Fibroblast of lung (primary cell): ENCODE results near the gene NOVA2. TPM values are rescaled to one million over a fixed set of nuclear protein-coding genes. Genes with fewer than 3 reads are reported as not detected.

Source experiments
- DNase-seq, 2 donors: peaks; one replicate each; pipeline versions ENCODE4 v3.0.0 to v3.0.0-alpha.2; 2010; ENCODE audit warnings: low read depth in 2 of 2
- H2AFZ ChIP-seq: 2 replicates; pipeline ENCODE4 v1.5.1; 2012; ENCODE audit warnings: low read length, control low read depth, inconsistent platforms
- H3K27ac ChIP-seq: 2 replicates; pipeline ENCODE4 v1.5.1; 2011; ENCODE audit warnings: low read length, control low read depth; ENCODE audit not compliant: insufficient read depth
- H3K27me3 ChIP-seq: 2 replicates; pipeline ENCODE4 v1.5.1; 2011; ENCODE audit warnings: mild to moderate bottlenecking, low read length; ENCODE audit not compliant: control insufficient read depth, insufficient read depth
- H3K36me3 ChIP-seq: 2 replicates; pipeline ENCODE4 v1.5.1; 2011; ENCODE audit warnings: low read length; ENCODE audit not compliant: control insufficient read depth, insufficient read depth
- H3K4me1 ChIP-seq: 2 replicates; pipeline ENCODE4 v1.5.1; 2011; ENCODE audit warnings: low read length; ENCODE audit not compliant: control insufficient read depth, insufficient read depth; ENCODE audit errors: extremely low read depth
- H3K4me2 ChIP-seq: 2 replicates; pipeline ENCODE4 v1.5.1; 2011; ENCODE audit warnings: low read length, control low read depth; ENCODE audit not compliant: insufficient read depth; ENCODE audit errors: extremely low read depth
- H3K4me3 ChIP-seq, 4 experiments: fragments of 200-600 bp in 1 of 4; sonication (generic) in 1 of 4; replicated peaks in 1 of 4; 2 replicates each; pipeline ENCODE4 v1.5.1; 2011 to 2016; ENCODE audit warnings: low read length in 4 of 4, low read depth in 3 of 4, mild to moderate bottlenecking in 3 of 4, control low read depth in 2 of 4, inconsistent platforms in 1 of 4, mixed read lengths in 1 of 4; ENCODE audit not compliant: insufficient read depth in 1 of 4; ENCODE audit errors: control extremely low read depth in 1 of 4
- H3K79me2 ChIP-seq: 2 replicates; pipeline ENCODE4 v1.5.1; 2012; ENCODE audit warnings: mild to moderate bottlenecking, low read length, inconsistent platforms; ENCODE audit not compliant: control insufficient read depth, insufficient read depth
- H3K9ac ChIP-seq: 2 replicates; pipeline ENCODE4 v1.5.1; 2011; ENCODE audit warnings: mild to moderate bottlenecking, low read length, control low read depth; ENCODE audit not compliant: insufficient read depth
- H3K9me3 ChIP-seq: 2 replicates; pipeline ENCODE4 v1.5.1; 2012; ENCODE audit warnings: low read depth, low read length; ENCODE audit not compliant: control insufficient read depth, insufficient read depth
- H4K20me1 ChIP-seq: 2 replicates; pipeline ENCODE4 v1.5.1; 2011; ENCODE audit warnings: low read length; ENCODE audit not compliant: control insufficient read depth, insufficient read depth; ENCODE audit errors: extremely low read depth
- EZH2 ChIP-seq: IDR thresholded peaks from 2 replicates; pipeline ENCODE4 v1.5.1; 2012; ENCODE audit warnings: low read length, control low read depth, mild to moderate bottlenecking; ENCODE audit errors: missing control alignments
- polyA plus RNA-seq, 2 donors: library from polyadenylated mRNA; depleted of rRNA in 1 of 2; stranded (reverse) in 1 of 2; unstranded in 1 of 2; fragments of >200 nt; gene quantifications; 2 replicates each; pipeline ENCODE4 v1.2.1, GENCODE V29; 2011 to 2012; ENCODE audit warnings: missing spikeins in 1 of 2
- total RNA-seq: library from RNA; depleted of rRNA; stranded (reverse); fragments of >200 nt; gene quantifications from 2 replicates; pipeline ENCODE4 v1.2.1, GENCODE V29; 2014
- TF ChIP-seq, protein P1 (sequence below), 2 donors: IDR thresholded peaks in 1 of 2; conservative IDR thresholded peaks in 1 of 2; 1 replicate in 1 of 2; 2 replicates in 1 of 2; pipeline ENCODE4 v1.5.1; 2011 to 2012; ENCODE audit warnings: low read length in 2 of 2, control low read depth in 1 of 2, inconsistent platforms in 1 of 2, low read depth in 1 of 2, mild to moderate bottlenecking in 1 of 2

NOVA2 gene
- total and polyA plus RNA-seq, 2 donors (not counting 1 experiment from before 2014, with no cell fraction given) = 0.01 TPM; not detected in 1

DNA sequence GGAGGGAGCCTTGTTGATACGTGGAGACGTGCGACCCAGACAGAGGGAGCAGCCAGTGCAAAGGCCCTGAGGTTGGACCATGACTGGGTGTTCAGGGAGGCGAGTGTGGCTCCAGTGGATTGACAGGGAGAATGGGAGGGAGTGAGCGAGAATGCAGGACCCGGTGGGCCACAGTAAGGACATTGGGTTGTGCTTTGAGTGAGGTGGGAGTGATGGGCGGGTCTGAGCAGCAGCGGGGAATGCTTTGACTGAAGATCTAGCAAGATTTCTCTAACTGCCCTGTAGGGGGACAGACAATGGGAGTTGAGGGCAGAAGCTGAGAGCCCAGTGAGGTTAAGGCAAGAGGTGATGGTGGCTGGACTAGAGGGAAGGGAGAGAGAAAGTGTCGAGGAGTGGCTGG, 51.4 kb downstream of the NOVA2 start:
- no peak overlapping the region for H3K4me3 ChIP-seq
- H2AFZ ChIP-seq = no peak overlapping the region
- H4K20me1 ChIP-seq = no peaks in the 10 kb centered on the region
- H3K36me3 ChIP-seq = no peaks in the 10 kb centered on the region
- peaks cover 5% of the 10 kb centered on the region for H3K27me3 ChIP-seq
- H3K79me2 ChIP-seq = no peaks in the 10 kb centered on the region
- H3K27ac ChIP-seq = no peak overlapping the region
- H3K9ac ChIP-seq = no peak overlapping the region
- no peaks in the 10 kb centered on the region for H3K4me1 ChIP-seq
- H3K9me3 ChIP-seq = no peaks in the 10 kb centered on the region
- DNase-seq = no peak
- TF ChIP-seq, protein P1, sequence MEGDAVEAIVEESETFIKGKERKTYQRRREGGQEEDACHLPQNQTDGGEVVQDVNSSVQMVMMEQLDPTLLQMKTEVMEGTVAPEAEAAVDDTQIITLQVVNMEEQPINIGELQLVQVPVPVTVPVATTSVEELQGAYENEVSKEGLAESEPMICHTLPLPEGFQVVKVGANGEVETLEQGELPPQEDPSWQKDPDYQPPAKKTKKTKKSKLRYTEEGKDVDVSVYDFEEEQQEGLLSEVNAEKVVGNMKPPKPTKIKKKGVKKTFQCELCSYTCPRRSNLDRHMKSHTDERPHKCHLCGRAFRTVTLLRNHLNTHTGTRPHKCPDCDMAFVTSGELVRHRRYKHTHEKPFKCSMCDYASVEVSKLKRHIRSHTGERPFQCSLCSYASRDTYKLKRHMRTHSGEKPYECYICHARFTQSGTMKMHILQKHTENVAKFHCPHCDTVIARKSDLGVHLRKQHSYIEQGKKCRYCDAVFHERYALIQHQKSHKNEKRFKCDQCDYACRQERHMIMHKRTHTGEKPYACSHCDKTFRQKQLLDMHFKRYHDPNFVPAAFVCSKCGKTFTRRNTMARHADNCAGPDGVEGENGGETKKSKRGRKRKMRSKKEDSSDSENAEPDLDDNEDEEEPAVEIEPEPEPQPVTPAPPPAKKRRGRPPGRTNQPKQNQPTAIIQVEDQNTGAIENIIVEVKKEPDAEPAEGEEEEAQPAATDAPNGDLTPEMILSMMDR (conservative IDR thresholded peaks at IDR 0.05 in 1 of 2, IDR thresholded peaks at IDR 0.05 in 1 of 2; ENCODE audit: low read depth in 1 of 2, low read length in 2 of 2) = no peak
- no peak for TF ChIP-seq EZH2
- no peak overlapping the region for H3K4me2 ChIP-seq

GRCh38 chr19:45920458-45920857, 53.2 kb downstream of the NOVA2 start:
- Histone ChIP-seq H3K36me3 (no peaks in the 10 kb centered on the region), H3K79me2 (no peaks in the 10 kb centered on the region), H3K27ac (no peak overlapping the region), H3K9me3 (no peaks in the 10 kb centered on the region), H3K4me2 (no peak overlapping the region), H3K27me3 (peaks cover 5% of the 10 kb centered on the region), H2AFZ (no peak overlapping the region), H3K9ac (no peak overlapping the region), H3K4me3 (no peak overlapping the region), H4K20me1 (no peaks in the 10 kb centered on the region), H3K4me1 (no peaks in the 10 kb centered on the region)
- DNase-seq = no peak
- TF ChIP-seq, protein P1 (conservative IDR thresholded peaks at IDR 0.05 in 1 of 2, IDR thresholded peaks at IDR 0.05 in 1 of 2; ENCODE audit: low read depth in 1 of 2, low read length in 2 of 2) = no peak
- TF ChIP-seq EZH2 = no peak

DNA sequence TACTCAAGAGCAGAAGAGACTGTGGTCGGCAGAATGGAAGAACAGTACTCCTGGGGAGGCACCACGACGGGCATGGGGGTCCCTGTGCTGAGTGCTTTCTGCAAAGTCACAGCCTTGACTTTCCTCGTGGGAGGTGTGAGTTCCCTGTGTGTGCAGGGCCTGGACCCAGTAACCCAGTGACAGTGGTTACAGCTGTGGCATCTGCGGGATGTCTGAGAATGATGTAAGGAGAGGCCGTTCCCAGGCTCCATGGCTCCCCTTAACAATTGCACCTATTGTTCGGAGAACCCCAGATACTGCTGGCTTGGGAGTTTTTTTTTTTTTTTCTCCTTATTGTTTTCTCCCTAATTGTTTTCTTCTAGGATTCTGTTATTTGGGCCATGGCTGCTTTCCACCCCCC, 54.0 kb downstream of the NOVA2 start:
- no peak for TF ChIP-seq EZH2
- TF ChIP-seq, protein P1 (conservative IDR thresholded peaks at IDR 0.05 in 1 of 2, IDR thresholded peaks at IDR 0.05 in 1 of 2; ENCODE audit: low read depth in 1 of 2, low read length in 2 of 2) = no peak
- no peak overlapping the region for H3K4me2 ChIP-seq
- H3K79me2 ChIP-seq = no peaks in the 10 kb centered on the region
- H3K4me1 ChIP-seq = no peaks in the 10 kb centered on the region
- H3K36me3 ChIP-seq = no peaks in the 10 kb centered on the region
- no peak overlapping the region for H3K9ac ChIP-seq
- no peaks in the 10 kb centered on the region for H4K20me1 ChIP-seq
- H3K27me3 ChIP-seq = peaks cover 5% of the 10 kb centered on the region
- DNase-seq = no peak
- H3K27ac ChIP-seq = no peak overlapping the region
- H3K9me3 ChIP-seq = no peaks in the 10 kb centered on the region
- H2AFZ ChIP-seq = no peak overlapping the region
- H3K4me3 ChIP-seq = no peak overlapping the region
